HepG2 (cell line): ENCODE data around the gene AFF1. TPM values are rescaled to one million over a fixed set of nuclear protein-coding genes. Genes with fewer than 3 reads are reported as not detected.

Source experiments
- CAMTA2 ChIP-seq: sonication (generic); formaldehyde crosslinking; IDR thresholded peaks from 2 replicates; pipeline ENCODE4 v1.4.0; 2020; ENCODE audit warnings: mild to moderate bottlenecking, missing genetic modification reagents, borderline replicate concordance
- CENPBD1 ChIP-seq: sonication (generic); formaldehyde crosslinking; IDR thresholded peaks from 2 replicates; pipeline ENCODE4 v1.8.0; 2022; ENCODE audit warnings: missing genetic modification reagents, low read depth, mild to moderate bottlenecking, borderline replicate concordance
- DMAP1 ChIP-seq: IDR thresholded peaks from 2 replicates; pipeline ENCODE4 v1.6.1; 2016
- FOXC1 ChIP-seq: sonication (generic); formaldehyde crosslinking; IDR thresholded peaks from 2 replicates; pipeline ENCODE4 v1.8.0; 2022; ENCODE audit warnings: mild to moderate bottlenecking, missing genetic modification reagents, borderline replicate concordance
- GPN1 ChIP-seq: sonication (generic); formaldehyde crosslinking; IDR thresholded peaks from 2 replicates; pipeline ENCODE4 v1.5.1; 2020; ENCODE audit warnings: missing genetic modification reagents, borderline replicate concordance
- IKZF4 ChIP-seq: sonication (generic); formaldehyde crosslinking; IDR thresholded peaks from 2 replicates; pipeline ENCODE4 v1.5.1; 2020; ENCODE audit warnings: borderline replicate concordance, mild to moderate bottlenecking, low read depth, missing genetic modification reagents; ENCODE audit errors: not compliant biosample characterization
- JARID2 ChIP-seq: sonication (generic); formaldehyde crosslinking; IDR thresholded peaks from 2 replicates; pipeline ENCODE4 v1.8.1; 2023; ENCODE audit warnings: missing genetic modification reagents, inconsistent platforms; ENCODE audit not compliant: insufficient replicate concordance
- KDM2A ChIP-seq: sonication (generic); formaldehyde crosslinking; IDR thresholded peaks from 2 replicates; pipeline ENCODE4 v1.4.0; 2020; ENCODE audit warnings: low read depth, missing genetic modification reagents, borderline replicate concordance
- MLXIP ChIP-seq: sonication (generic); formaldehyde crosslinking; IDR thresholded peaks from 2 replicates; pipeline ENCODE4 v1.9.0; 2021; ENCODE audit warnings: missing genetic modification reagents, borderline replicate concordance
- MXD1 ChIP-seq: sonication (generic); formaldehyde crosslinking; IDR thresholded peaks from 2 replicates; pipeline ENCODE4 v1.4.0; 2020; ENCODE audit warnings: mild to moderate bottlenecking, missing genetic modification reagents
- NR0B2 ChIP-seq: sonication (generic); formaldehyde crosslinking; IDR thresholded peaks from 2 replicates; pipeline ENCODE4 v1.4.0; 2020; ENCODE audit warnings: mild to moderate bottlenecking, missing genetic modification reagents
- RXRA ChIP-seq: sonication (generic); formaldehyde crosslinking; IDR thresholded peaks from 2 replicates; pipeline ENCODE4 v1.5.1; 2020; ENCODE audit warnings: missing genetic modification reagents
- SNAPC2 ChIP-seq: sonication (generic); formaldehyde crosslinking; IDR thresholded peaks from 2 replicates; pipeline ENCODE4 v1.8.1; 2022; ENCODE audit warnings: mild to moderate bottlenecking, missing genetic modification reagents
- TP53 ChIP-seq: sonication (generic); formaldehyde crosslinking; conservative IDR thresholded peaks from 2 replicates; pipeline ENCODE4 v1.4.0; 2020; ENCODE audit warnings: missing genetic modification reagents
- TRIM22 ChIP-seq: fragments of 450-650 bp; IDR thresholded peaks from 2 replicates; pipeline ENCODE4 v1.6.1; 2017
- U2AF2 ChIP-seq: fragments of 200-400 bp; formaldehyde crosslinking; IDR thresholded peaks from 2 replicates; pipeline ENCODE4 v1.6.1; 2017; ENCODE audit warnings: low read depth, mild to moderate bottlenecking, low read length
- ZBTB2 ChIP-seq: sonication (generic); formaldehyde crosslinking; IDR thresholded peaks from 2 replicates; pipeline ENCODE4 v1.8.0; 2022; ENCODE audit warnings: low read depth, missing genetic modification reagents
- ZIK1 ChIP-seq: sonication (generic); formaldehyde crosslinking; IDR thresholded peaks from 2 replicates; pipeline ENCODE4 v1.5.0; 2020; ENCODE audit warnings: mild to moderate bottlenecking, low read depth, missing genetic modification reagents, borderline replicate concordance
- ZNF326 ChIP-seq: sonication (generic); formaldehyde crosslinking; IDR thresholded peaks from 2 replicates; pipeline ENCODE4 v1.4.0; 2020; ENCODE audit warnings: missing genetic modification reagents, borderline replicate concordance
- ZNF331 ChIP-seq: sonication (generic); formaldehyde crosslinking; IDR thresholded peaks from 2 replicates; pipeline ENCODE4 v1.4.0; 2020; ENCODE audit warnings: missing genetic modification reagents
- ZNF792 ChIP-seq: IDR thresholded peaks from 2 replicates; pipeline ENCODE4 v1.6.1; 2016
- ZSCAN20 ChIP-seq: sonication (generic); formaldehyde crosslinking; IDR thresholded peaks from 2 replicates; pipeline ENCODE4 v1.4.0; 2020; ENCODE audit warnings: missing genetic modification reagents, mild to moderate bottlenecking, borderline replicate concordance
- polyA plus RNA-seq, 8 experiments: library from polyadenylated mRNA; depleted of rRNA in 3 of 8; stranded (reverse) in 7 of 8; unstranded in 1 of 8; fragments of >200 nt; fragmentation: Illumina TruSeq in 4 of 8; extraction: Trizol in 4 of 8; gene quantifications; 2 replicates each; pipeline versions ENCODE4 v1.2.1 to v1.2.3, GENCODE V29; 2011 to 2016; ENCODE audit warnings: low read depth in 4 of 8, missing spikeins in 1 of 8, mixed read lengths in 1 of 8; ENCODE audit not compliant: insufficient read depth in 1 of 8
- total RNA-seq, 5 experiments: library from RNA; depleted of rRNA; stranded (reverse); fragments of >200 nt; fragmentation: Illumina TruSeq; extraction: Trizol; gene quantifications; 2 replicates each; pipeline ENCODE4 v1.2.3, GENCODE V29; 2016; ENCODE audit warnings: low read depth in 1 of 5

The AFF1 gene
- total and polyA plus RNA-seq, 2 of the 13 experiments (the other 11 are each of a cell fraction or from before 2014, with no cell fraction given): 15.5 to 15.9 TPM

- TF ChIP-seq MXD1 (CRISPR knock-in tag) (peak; percentile 68), CENPBD1 (no peak), FOXC1 (CRISPR knock-in tag) (peak; percentile 75; the same call in 1 of the 2 replicates), TP53 (CRISPR knock-in tag) (no peak), GPN1 (CRISPR knock-in tag) (no peak), MLXIP (no peak), CAMTA2 (CRISPR knock-in tag) (no peak), JARID2 (CRISPR knock-in tag) (no peak), RXRA (CRISPR knock-in tag) (no peak; the same call in 1 of the 2 replicates), IKZF4 (no peak), SNAPC2 (CRISPR knock-in tag) (no peak), DMAP1 (CRISPR knock-in tag) (no peak), ZBTB2 (CRISPR knock-in tag) (no peak), ZNF331 (CRISPR knock-in tag) (no peak), ZNF792 (CRISPR knock-in tag) (no peak), ZIK1 (CRISPR knock-in tag) (no peak), ZNF326 (CRISPR knock-in tag) (no peak), TRIM22 (no peak), ZSCAN20 (CRISPR knock-in tag) (no peak), KDM2A (peak; percentile 68), U2AF2 (no peak), NR0B2 (CRISPR knock-in tag) (no peak)
Observed at GRCh38 chr4:86891762-86892635, 42.8 kb upstream of the AFF1 start, which contains the start of gene C4orf36 (continued).
